CD4-positive, CD25-positive, alpha-beta regulatory T cell (primary cell): ENCODE measurements around the gene KCNC4. TPM values are rescaled to one million over a fixed set of nuclear protein-coding genes. Genes with fewer than 3 reads are reported as not detected.

Experiments
- ATAC-seq, 2 donors: fragments of 150-1000 bp; cut with Tn5 transposase; one replicate each; pipeline ENCODE4 v1.10.0; 2021; ENCODE audit warnings: low read depth in 2 of 2, moderate number of reproducible peaks in 2 of 2, moderate library complexity in 1 of 2
- DNase-seq, 3 donors: peaks; one replicate each; pipeline versions ENCODE4 v3.0.0 to v3.0.0-alpha.2; 2012 to 2022; ENCODE audit warnings: mixed read lengths in 1 of 3
- H3K27ac ChIP-seq: one replicate; pipeline ENCODE4 v1.7.0; 2013; ENCODE audit warnings: mild to moderate bottlenecking, low read length; ENCODE audit not compliant: insufficient read depth, poor library complexity, severe bottlenecking
- H3K27me3 ChIP-seq: one replicate; pipeline ENCODE4 v1.7.0; 2013; ENCODE audit warnings: low read length; ENCODE audit not compliant: control insufficient read depth, insufficient read depth
- H3K36me3 ChIP-seq: one replicate; pipeline ENCODE4 v1.7.0; 2013; ENCODE audit warnings: mild to moderate bottlenecking, low read length, moderate library complexity; ENCODE audit not compliant: control insufficient read depth, insufficient read depth
- H3K4me1 ChIP-seq: 2 replicates; pipeline ENCODE4 v1.7.0; 2013; ENCODE audit warnings: mild to moderate bottlenecking, low read length; ENCODE audit not compliant: insufficient read depth, control insufficient read depth, poor library complexity, severe bottlenecking
- H3K4me3 ChIP-seq: one replicate; pipeline ENCODE4 v1.7.0; 2013; ENCODE audit warnings: low read depth, mild to moderate bottlenecking, low read length, moderate library complexity
- H3K9me3 ChIP-seq, 2 experiments: 1 replicate in 1 of 2; 2 replicates in 1 of 2; pipeline ENCODE4 v1.7.0; 2013; ENCODE audit warnings: low read length in 2 of 2, mild to moderate bottlenecking in 1 of 2, moderate library complexity in 1 of 2; ENCODE audit not compliant: control insufficient read depth in 2 of 2
- H3K27ac Mint-ChIP-seq, 3 donors: one replicate each; pipeline ENCODE4 v1.8.0; 2020 to 2022; ENCODE audit warnings: mild to moderate bottlenecking in 3 of 3, mixed read lengths in 3 of 3, moderate library complexity in 2 of 3
- H3K27me3 Mint-ChIP-seq: one replicate; pipeline ENCODE4 v1.8.0; 2022; ENCODE audit warnings: mild to moderate bottlenecking, mixed read lengths
- H3K36me3 Mint-ChIP-seq: one replicate; pipeline ENCODE4 v1.8.0; 2020; ENCODE audit warnings: mixed read lengths
- H3K4me1 Mint-ChIP-seq, 4 donors: one replicate each; pipeline ENCODE4 v1.8.0; 2020 to 2022; ENCODE audit warnings: mixed read lengths in 4 of 4, mild to moderate bottlenecking in 1 of 4
- H3K4me3 Mint-ChIP-seq, 4 donors: one replicate each; pipeline ENCODE4 v1.8.0; 2020 to 2022; ENCODE audit warnings: mild to moderate bottlenecking in 4 of 4, mixed read lengths in 4 of 4, moderate library complexity in 3 of 4
- H3K9me3 Mint-ChIP-seq, 7 donors: one replicate each; pipeline ENCODE4 v1.8.0; 2020 to 2022; ENCODE audit warnings: mixed read lengths in 7 of 7, mild to moderate bottlenecking in 3 of 7, moderate library complexity in 2 of 7
- polyA plus RNA-seq, 4 donors: library from polyadenylated mRNA; unstranded; fragments of 300-500 nt; fragmentation: Illumina TruSeq; gene quantifications; one replicate each; pipeline ENCODE4 v1.2.3, GENCODE V29; 2021
- total RNA-seq: library from RNA; stranded (reverse); gene quantifications from one replicate; pipeline ENCODE4 v1.2.3, GENCODE V29; 2022

KCNC4 gene
- total and polyA plus RNA-seq, 5 donors from 2014 or later = 0.68 to 16.4 (median 1.3) TPM

- no peaks in the 10 kb centered on the region for H3K27me3 ChIP-seq
- no peaks in the 10 kb centered on the region for H3K36me3 Mint-ChIP-seq
- DNase-seq (no peak), ATAC-seq (no peak)
- H3K27ac Mint-ChIP-seq = no peak overlapping the region
- no peak overlapping the region for H3K4me3 ChIP-seq
- no peak overlapping the region for H3K4me3 Mint-ChIP-seq
- H3K9me3 ChIP-seq = no peaks in the 10 kb centered on the region
- no peaks in the 10 kb centered on the region for H3K4me1 Mint-ChIP-seq
- H3K27ac ChIP-seq = no peak overlapping the region
- H3K27me3 Mint-ChIP-seq = no peaks in the 10 kb centered on the region
- no peaks in the 10 kb centered on the region for H3K4me1 ChIP-seq
- no peaks in the 10 kb centered on the region for H3K9me3 Mint-ChIP-seq
- H3K36me3 ChIP-seq = no peaks in the 10 kb centered on the region
Measured at GRCh38 chr1:110190282-110190929, 19.7 kb upstream of the KCNC4 start.

- no peaks in the 10 kb centered on the region for H3K9me3 Mint-ChIP-seq
- H3K36me3 Mint-ChIP-seq = no peaks in the 10 kb centered on the region
- Histone ChIP-seq H3K36me3 (no peaks in the 10 kb centered on the region), H3K4me3 (no peak overlapping the region), H3K27me3 (no peaks in the 10 kb centered on the region), H3K27ac (no peak overlapping the region), H3K4me1 (no peaks in the 10 kb centered on the region), H3K9me3 (no peaks in the 10 kb centered on the region)
- ATAC-seq = no peak
- no peak overlapping the region for H3K4me3 Mint-ChIP-seq
- peaks cover 0 to 4% (median 1%) of the 10 kb centered on the region in 4 donors for H3K4me1 Mint-ChIP-seq
- no peak overlapping the region for H3K27ac Mint-ChIP-seq
- DNase-seq = no peak
- no peaks in the 10 kb centered on the region for H3K27me3 Mint-ChIP-seq
Measured at GRCh38 chr1:110192541-110192940, 17.6 kb upstream of the KCNC4 start.

DNA sequence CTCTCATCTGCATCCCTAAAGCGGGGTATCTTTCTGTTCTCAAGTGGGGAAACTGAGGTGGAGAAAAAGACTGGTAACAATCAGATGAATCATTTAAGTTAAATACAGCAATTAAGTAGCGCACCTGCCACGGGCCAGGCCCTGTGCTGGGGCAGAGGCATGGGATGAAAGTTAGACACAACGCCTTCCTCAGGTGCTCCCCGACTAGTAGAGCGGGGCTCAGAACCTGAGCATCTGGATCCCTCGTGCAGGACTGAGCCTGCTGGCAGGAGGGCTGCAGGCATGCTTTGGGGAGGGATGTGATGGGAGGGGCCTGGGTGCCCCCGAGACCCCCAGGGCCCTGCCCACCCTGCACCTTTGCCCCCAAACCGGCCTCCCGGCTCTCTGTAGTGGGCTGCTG is 14.9 kb upstream of the KCNC4 start:
- Mint-ChIP-seq H3K4me3 (no peak overlapping the region), H3K27me3 (no peaks in the 10 kb centered on the region), H3K4me1 (peaks cover 0 to 4% (median 1%) of the 10 kb centered on the region in 4 donors), H3K27ac (peak overlapping the region in 1 of 3 donors; percentile 20), H3K9me3 (no peaks in the 10 kb centered on the region), H3K36me3 (no peaks in the 10 kb centered on the region)
- no peaks in the 10 kb centered on the region for H3K27me3 ChIP-seq
- H3K36me3 ChIP-seq = no peaks in the 10 kb centered on the region
- DNase-seq (no peak), ATAC-seq (no peak)
- no peak overlapping the region for H3K27ac ChIP-seq
- no peaks in the 10 kb centered on the region for H3K4me1 ChIP-seq
- H3K4me3 ChIP-seq = no peak overlapping the region
- H3K9me3 ChIP-seq = no peaks in the 10 kb centered on the region

- Histone ChIP-seq H3K36me3 (no peaks in the 10 kb centered on the region), H3K4me1 (no peaks in the 10 kb centered on the region), H3K27ac (no peak overlapping the region), H3K4me3 (no peak overlapping the region), H3K27me3 (no peaks in the 10 kb centered on the region), H3K9me3 (no peaks in the 10 kb centered on the region)
- Mint-ChIP-seq H3K9me3 (no peaks in the 10 kb centered on the region), H3K36me3 (no peaks in the 10 kb centered on the region), H3K4me3 (no peak overlapping the region), H3K27ac (peak overlapping the region in 1 of 3 donors; percentile 53), H3K4me1 (peaks cover 0 to 4% (median 1%) of the 10 kb centered on the region in 4 donors), H3K27me3 (no peaks in the 10 kb centered on the region)
- peak; percentile 36 to 63 (median 59) for DNase-seq
- peak; percentile 77 to 85 for ATAC-seq
Measured at GRCh38 chr1:110196917-110197765, 13.0 kb upstream of the KCNC4 start.

DNA sequence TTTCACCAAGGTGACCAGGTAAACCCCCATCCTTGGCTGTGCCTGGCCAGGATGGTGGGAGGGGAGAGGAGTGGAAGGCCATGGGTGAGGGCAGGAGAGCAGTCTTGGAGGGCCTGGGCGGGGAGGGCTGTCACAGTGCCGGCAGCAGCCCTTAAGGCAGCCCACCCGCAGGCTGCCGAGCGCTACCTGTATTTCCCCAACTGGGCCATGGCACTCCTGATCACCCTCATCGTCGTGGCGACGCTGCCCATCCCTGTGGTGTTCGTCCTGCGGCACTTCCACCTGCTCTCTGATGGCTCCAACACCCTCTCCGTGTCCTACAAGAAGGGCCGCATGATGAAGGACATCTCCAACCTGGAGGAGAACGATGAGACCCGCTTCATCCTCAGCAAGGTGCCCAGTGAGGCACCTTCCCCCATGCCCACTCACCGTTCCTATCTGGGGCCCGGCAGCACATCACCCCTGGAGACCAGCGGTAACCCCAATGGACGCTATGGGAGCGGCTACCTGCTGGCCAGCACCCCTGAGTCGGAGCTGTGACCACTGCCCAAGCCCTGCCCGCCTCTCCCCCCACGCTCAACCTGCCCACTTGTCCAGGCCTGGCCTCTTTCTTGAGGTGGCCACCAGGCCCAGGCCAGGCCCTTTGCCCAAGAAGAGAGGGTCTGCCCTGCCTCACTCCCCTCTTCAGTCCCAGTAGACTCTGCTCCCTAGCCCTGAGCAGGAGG is 12.0 kb upstream of the KCNC4 start:
- ATAC-seq = no peak
- H3K27ac Mint-ChIP-seq = no peak overlapping the region
- H3K9me3 Mint-ChIP-seq = no peaks in the 10 kb centered on the region
- H3K27me3 ChIP-seq = no peaks in the 10 kb centered on the region
- H3K4me3 Mint-ChIP-seq = no peak overlapping the region
- no peaks in the 10 kb centered on the region for H3K36me3 Mint-ChIP-seq
- H3K27me3 Mint-ChIP-seq = no peaks in the 10 kb centered on the region
- peaks cover 0 to 7% (median 6%) of the 10 kb centered on the region in 4 donors for H3K4me1 Mint-ChIP-seq
- no peaks in the 10 kb centered on the region for H3K9me3 ChIP-seq
- H3K27ac ChIP-seq = no peak overlapping the region
- no peak overlapping the region for H3K4me3 ChIP-seq
- H3K36me3 ChIP-seq = no peaks in the 10 kb centered on the region
- peaks cover 4% of the 10 kb centered on the region for H3K4me1 ChIP-seq
- DNase-seq = no peak

- no peak for DNase-seq
- Mint-ChIP-seq H3K27me3 (no peaks in the 10 kb centered on the region), H3K36me3 (no peaks in the 10 kb centered on the region), H3K4me1 (peaks cover 0 to 14% (median 10%) of the 10 kb centered on the region in 4 donors), H3K4me3 (no peak overlapping the region), H3K9me3 (no peaks in the 10 kb centered on the region), H3K27ac (no peak overlapping the region)
- no peaks in the 10 kb centered on the region for H3K27me3 ChIP-seq
- H3K9me3 ChIP-seq = no peaks in the 10 kb centered on the region
- ATAC-seq = no peak
- H3K4me1 ChIP-seq = peaks cover 11% of the 10 kb centered on the region
- no peaks in the 10 kb centered on the region for H3K36me3 ChIP-seq
- H3K4me3 ChIP-seq = no peak overlapping the region
- no peak overlapping the region for H3K27ac ChIP-seq
Measured at GRCh38 chr1:110198746-110199145, 11.4 kb upstream of the KCNC4 start.

GRCh38 chr1:110200190-110200589 is 9.9 kb upstream of the KCNC4 start:
- no peak overlapping the region for H3K27ac Mint-ChIP-seq
- H3K27me3 Mint-ChIP-seq = no peaks in the 10 kb centered on the region
- H3K4me3 ChIP-seq = no peak overlapping the region
- H3K4me1 Mint-ChIP-seq = peaks cover 0 to 18% (median 10%) of the 10 kb centered on the region in 4 donors
- H3K27me3 ChIP-seq = no peaks in the 10 kb centered on the region
- H3K36me3 Mint-ChIP-seq = no peaks in the 10 kb centered on the region
- DNase-seq = no peak
- H3K36me3 ChIP-seq = no peaks in the 10 kb centered on the region
- H3K9me3 ChIP-seq = no peaks in the 10 kb centered on the region
- H3K4me1 ChIP-seq = peaks cover 11% of the 10 kb centered on the region
- H3K9me3 Mint-ChIP-seq = no peaks in the 10 kb centered on the region
- no peak for ATAC-seq
- H3K4me3 Mint-ChIP-seq = no peak overlapping the region
- H3K27ac ChIP-seq = no peak overlapping the region
